HepG2 (cell line): Measurements from ENCODE around the gene TSEN54. TPM values are rescaled to one million over a fixed set of nuclear protein-coding genes. Genes with fewer than 3 reads are reported as not detected.

Experiments used
- ATAC-seq: fragments of 200-7000 bp; cut with Tn5 transposase; 3 replicates; pipeline ENCODE4 v1.9.1; 2020; ENCODE audit warnings: mild to moderate bottlenecking, moderate library complexity
- BruUV-seq: library from RNA; stranded (reverse); fragments of 400-500 nt; replicated peaks from 2 replicates; lab custom pipeline; 2021; lab: Mats Ljungman, UMichigan
- CTCF ChIA-PET: fragments of 300-600 bp; formaldehyde crosslinking; extraction: SDS; loops from one replicate; lab custom pipeline; 2021; ENCODE audit warnings: low total read pairs, inconsistent platforms, low intra/inter-chr PET ratio; lab: Yijun Ruan, JAX
- POLR2A ChIA-PET: fragments of 350-600 bp; sonication (Branson Sonifier 250); formaldehyde crosslinking; loops from one replicate; lab custom pipeline; 2020; ENCODE audit warnings: antibody characterized with exemption, inconsistent platforms; lab: Yijun Ruan, JAX
- DNase-seq: peaks from one replicate; pipeline ENCODE4 v3.0.0-alpha.2; 2015; ENCODE audit warnings: low spot score
- FAIRE-seq: peaks from 3 replicates; lab custom pipeline; 2011; peaks lifted over from hg19 to GRCh38; lab: Jason Lieb, UNC
- H2AFZ ChIP-seq: one replicate; pipeline ENCODE4 v1.6.1; 2011; ENCODE audit warnings: low read length, inconsistent platforms
- H3K27ac ChIP-seq: fragments of 300-600 bp; 3 replicates; pipeline ENCODE4 v1.8.0; 2011; ENCODE audit warnings: mixed run types, mild to moderate bottlenecking, mixed read lengths, low read length, inconsistent platforms; ENCODE audit not compliant: insufficient read depth; ENCODE audit errors: extremely low read length
- H3K27me3 ChIP-seq, 2 experiments: fragments of 200-600 bp in 1 of 2; 2 replicates in 1 of 2; 3 replicates in 1 of 2; pipeline versions ENCODE4 v1.6.0 to v1.8.0; 2011; ENCODE audit warnings: low read length in 2 of 2, mild to moderate bottlenecking in 2 of 2, moderate library complexity in 2 of 2, inconsistent platforms in 1 of 2; ENCODE audit not compliant: insufficient read depth in 2 of 2, control insufficient read depth in 1 of 2
- H3K36me3 ChIP-seq, 2 experiments: fragments of 200-600 bp in 1 of 2; replicated peaks in 1 of 2; 2 replicates in 1 of 2; 3 replicates in 1 of 2; pipeline versions ENCODE4 v1.5.1 to v1.8.0; 2011; ENCODE audit warnings: low read length in 2 of 2, inconsistent platforms in 1 of 2; ENCODE audit not compliant: insufficient read depth in 2 of 2, control insufficient read depth in 1 of 2
- H3K4me1 ChIP-seq: 2 replicates; pipeline ENCODE4 v1.5.1; 2012; ENCODE audit warnings: low read length, inconsistent platforms; ENCODE audit not compliant: insufficient read depth
- H3K4me2 ChIP-seq: 2 replicates; pipeline ENCODE4 v1.6.0; 2011; ENCODE audit warnings: low read depth, low read length, inconsistent platforms
- H3K4me3 ChIP-seq, 3 experiments: fragments of 200-600 bp in 1 of 3; sonication (generic), shearing (Covaris generic) in 1 of 3; replicated peaks in 1 of 3; 2 replicates each; pipeline ENCODE4 v1.5.1; 2011 to 2016; ENCODE audit warnings: low read length in 3 of 3, inconsistent platforms in 2 of 3, low read depth in 2 of 3, mild to moderate bottlenecking in 2 of 3, control low read depth in 1 of 3, mixed read lengths in 1 of 3; ENCODE audit not compliant: insufficient read depth in 1 of 3
- H3K79me2 ChIP-seq: one replicate; pipeline ENCODE4 v1.6.1; 2011; ENCODE audit warnings: low read length, inconsistent platforms; ENCODE audit not compliant: insufficient read depth
- H3K9ac ChIP-seq: 2 replicates; pipeline ENCODE4 v1.6.0; 2011; ENCODE audit warnings: mild to moderate bottlenecking, low read depth, low read length, inconsistent platforms; ENCODE audit not compliant: insufficient read depth
- H3K9me3 ChIP-seq: 2 replicates; pipeline ENCODE4 v1.5.1; 2012; ENCODE audit warnings: mild to moderate bottlenecking, low read length
- H4K20me1 ChIP-seq: 2 replicates; pipeline ENCODE4 v1.6.0; 2011; ENCODE audit warnings: inconsistent platforms, mild to moderate bottlenecking, low read length, moderate library complexity; ENCODE audit not compliant: insufficient read depth
- HMG20A ChIP-seq: IDR thresholded peaks from 2 replicates; pipeline ENCODE4 v1.6.1; 2016; ENCODE audit warnings: borderline replicate concordance
- ISL2 ChIP-seq: sonication (generic); formaldehyde crosslinking; IDR thresholded peaks from 2 replicates; pipeline ENCODE4 v1.5.0; 2020; ENCODE audit warnings: missing genetic modification reagents
- KDM4B ChIP-seq: sonication (generic); formaldehyde crosslinking; IDR thresholded peaks from 2 replicates; pipeline ENCODE4 v1.4.0; 2020; ENCODE audit warnings: missing genetic modification reagents
- MTA1 ChIP-seq: sonication (generic); formaldehyde crosslinking; IDR thresholded peaks from 2 replicates; pipeline ENCODE4 v1.4.0; 2020; ENCODE audit warnings: missing genetic modification reagents, mild to moderate bottlenecking, borderline replicate concordance
- ZBTB38 ChIP-seq: sonication (generic); formaldehyde crosslinking; IDR thresholded peaks from 2 replicates; pipeline ENCODE4 v1.5.1; 2020; ENCODE audit warnings: mild to moderate bottlenecking, missing genetic modification reagents
- ZFP36L1 ChIP-seq: sonication (generic); formaldehyde crosslinking; IDR thresholded peaks from 2 replicates; pipeline ENCODE4 v1.8.0; 2022; ENCODE audit warnings: mild to moderate bottlenecking, missing genetic modification reagents, moderate library complexity
- WGBS: methylation state at CpG from one replicate; pipeline ENCODE4 v1.1.6; 2017; ENCODE audit warnings: low lambda C conversion rate; 5-methylcytosine and 5-hydroxymethylcytosine counted together
- in situ Hi-C: cut with HindIII; loops from 2 replicates; pipeline ENCODE4 v1.10.0; 2017; ENCODE audit warnings: low pct_unique_long_range_greater_than_20kb; ENCODE audit not compliant: extremely low pct_ligation_motif_present
- intact Hi-C: fragments of 100-400 bp; cut with micrococcal nuclease; formaldehyde crosslinking; loops from one replicate; pipeline ENCODE4 v1.10.0; 2022; ENCODE audit not compliant: unreplicated experiment
- polyA plus RNA-seq, 8 experiments: library from polyadenylated mRNA; depleted of rRNA in 3 of 8; stranded (reverse) in 7 of 8; unstranded in 1 of 8; fragments of >200 nt; fragmentation: Illumina TruSeq in 4 of 8; extraction: Trizol in 4 of 8; gene quantifications; 2 replicates each; pipeline versions ENCODE4 v1.2.1 to v1.2.3, GENCODE V29; 2011 to 2016; ENCODE audit warnings: low read depth in 4 of 8, missing spikeins in 1 of 8, mixed read lengths in 1 of 8; ENCODE audit not compliant: insufficient read depth in 1 of 8
- total RNA-seq, 5 experiments: library from RNA; depleted of rRNA; stranded (reverse); fragments of >200 nt; fragmentation: Illumina TruSeq; extraction: Trizol; gene quantifications; 2 replicates each; pipeline ENCODE4 v1.2.3, GENCODE V29; 2016; ENCODE audit warnings: low read depth in 1 of 5
- TF ChIP-seq, protein P1 (sequence below): sonication (generic); formaldehyde crosslinking; IDR thresholded peaks from 2 replicates; pipeline ENCODE4 v1.4.0; 2020; ENCODE audit warnings: mild to moderate bottlenecking, missing genetic modification reagents
- TF ChIP-seq, protein P2 (sequence below): sonication (generic); formaldehyde crosslinking; IDR thresholded peaks from 2 replicates; pipeline ENCODE4 v1.4.0; 2020; ENCODE audit warnings: missing genetic modification reagents

The TSEN54 gene
- total and polyA plus RNA-seq, 2 of the 13 experiments (the other 11 are each of a cell fraction or from before 2014, with no cell fraction given) = 62.9 to 63.3 TPM

DNA sequence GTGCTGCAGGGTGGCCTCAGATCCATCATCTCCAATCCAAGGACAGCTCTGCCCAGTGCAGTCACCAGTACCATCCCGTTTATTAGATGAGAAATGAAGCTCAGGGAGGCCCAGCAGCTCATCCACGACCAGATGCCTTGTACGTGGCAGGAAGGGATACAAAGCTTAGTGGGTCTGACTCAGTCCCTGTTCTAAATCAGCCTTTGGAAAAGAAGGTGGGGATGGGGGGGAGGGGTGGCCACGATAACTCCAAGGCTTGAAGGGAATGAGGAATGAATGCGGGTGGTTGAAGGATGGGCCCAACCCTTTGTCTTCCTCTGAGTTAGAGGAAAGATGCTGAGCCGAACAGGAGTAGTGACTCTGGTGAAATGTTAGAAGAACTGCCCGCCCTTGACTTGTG, 34.9 kb downstream of the TSEN54 start:
- FAIRE-seq (no peak), ATAC-seq (no peak), DNase-seq (no peak)
- in situ Hi-C loops (no loop called here), intact Hi-C loops (no loop called here)
- POLR2A ChIA-PET = interaction anchor here (2.6 kb wide), 1 partner anchor 12 kb away, joined by 16 read pairs; no protein-coding TSS in a partner anchor
- H3K4me2 ChIP-seq = no peak overlapping the region
- no TSS peak for BruUV-seq
- peaks cover 3 to 5% of the 10 kb centered on the region in 2 experiments; a peak in 2 of 5 replicates for H3K36me3 ChIP-seq
- H2AFZ ChIP-seq = no peak overlapping the region
- H3K9ac ChIP-seq = no peak overlapping the region
- WGBS = 91% methylated on average over 7 of the region's 7 CpGs
- no peak overlapping the region for H3K4me3 ChIP-seq
- no peaks in the 10 kb centered on the region for H3K79me2 ChIP-seq
- no peaks in the 10 kb centered on the region for H4K20me1 ChIP-seq
- no peaks in the 10 kb centered on the region for H3K27me3 ChIP-seq
- H3K27ac ChIP-seq = no peak overlapping the region
- no peaks in the 10 kb centered on the region for H3K9me3 ChIP-seq
- CTCF ChIA-PET = no interaction called here
- peaks cover 72% of the 10 kb centered on the region for H3K4me1 ChIP-seq
- peak; percentile 32; the same call in 1 of the 2 replicates for TF ChIP-seq ZBTB38 (CRISPR knock-in tag)
- no peak for TF ChIP-seq ZFP36L1 (CRISPR knock-in tag)

DNA sequence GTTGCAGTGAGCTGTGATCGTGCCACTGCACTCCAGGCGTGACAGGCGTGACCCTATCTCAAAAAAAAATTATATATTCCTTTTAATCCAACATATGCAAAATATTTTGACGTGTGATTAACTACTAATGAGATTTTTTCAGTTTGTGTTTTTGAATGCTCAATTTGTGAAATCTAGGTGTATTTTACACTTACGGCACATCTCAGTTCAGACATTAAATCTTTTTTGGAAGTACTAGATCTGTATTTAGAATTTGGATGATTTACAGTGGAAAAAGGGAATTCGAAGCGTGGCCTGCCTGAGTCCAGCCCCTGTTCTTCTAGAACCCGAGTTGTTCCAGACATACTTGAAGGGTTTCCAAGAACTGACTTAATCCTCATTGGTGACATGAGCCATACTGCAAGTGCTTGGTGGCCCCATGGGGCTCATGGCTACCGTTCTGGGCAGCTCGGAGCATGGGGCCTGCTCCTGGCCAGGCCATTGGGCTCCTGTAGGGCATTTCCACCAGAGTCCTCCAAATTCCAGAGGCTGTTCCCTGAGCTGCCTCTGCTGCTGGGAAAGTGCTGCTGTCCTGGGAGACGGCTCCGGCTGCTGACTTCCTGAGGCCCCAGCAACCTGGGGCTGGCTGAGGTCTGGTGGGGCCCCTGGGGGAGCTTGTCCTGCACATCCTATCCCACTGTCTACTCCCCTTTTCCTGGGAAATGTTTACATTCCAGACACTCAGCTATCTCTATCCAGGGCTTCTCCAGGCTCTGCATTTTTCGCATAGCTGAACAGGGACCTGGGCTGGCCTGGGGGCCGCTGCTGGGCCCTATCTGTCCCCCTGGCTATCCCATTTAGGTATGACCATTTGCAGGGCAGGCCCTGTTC, 36.3 kb downstream of the TSEN54 start:
- Histone ChIP-seq H4K20me1 (no peaks in the 10 kb centered on the region), H3K9me3 (no peaks in the 10 kb centered on the region), H2AFZ (no peak overlapping the region), H3K27ac (peak overlapping the region; percentile 57), H3K36me3 (peaks cover 1 to 5% of the 10 kb centered on the region in 2 experiments; a peak in 2 of 5 replicates), H3K79me2 (no peaks in the 10 kb centered on the region), H3K9ac (peak overlapping the region; percentile 38), H3K4me3 (peak overlapping the region in 1 of 3 experiments; percentile 49; a peak in 1 of 6 replicates), H3K27me3 (no peaks in the 10 kb centered on the region), H3K4me2 (peak overlapping the region; percentile 60), H3K4me1 (peaks cover 86% of the 10 kb centered on the region)
- no TSS peak for BruUV-seq
- ChIA-PET POLR2A (interaction anchor here (1.1 to 2.6 kb wide), 15 partner anchors 11 to 227 kb away, joined by 3 to 20 read pairs (median 5); partner anchors contain the start of genes LLGL2 and TSEN54), CTCF (no interaction called here)
- intact Hi-C loops = loop anchor here (1.0 kb wide), 1 partner anchor 27 kb away; the partner anchor contains the start of gene LLGL2
- 55% methylated on average over 14 of the region's 14 CpGs for WGBS
- in situ Hi-C loops = no loop called here
- peak; percentile 58 for ATAC-seq
- DNase-seq = peak; percentile 94
- peak; percentile 96 for FAIRE-seq
- TF ChIP-seq KDM4B (CRISPR knock-in tag) = 0 out of 2 replicates have a peak, but pooled peaks have one; percentile 19
- TF ChIP-seq, protein P1, sequence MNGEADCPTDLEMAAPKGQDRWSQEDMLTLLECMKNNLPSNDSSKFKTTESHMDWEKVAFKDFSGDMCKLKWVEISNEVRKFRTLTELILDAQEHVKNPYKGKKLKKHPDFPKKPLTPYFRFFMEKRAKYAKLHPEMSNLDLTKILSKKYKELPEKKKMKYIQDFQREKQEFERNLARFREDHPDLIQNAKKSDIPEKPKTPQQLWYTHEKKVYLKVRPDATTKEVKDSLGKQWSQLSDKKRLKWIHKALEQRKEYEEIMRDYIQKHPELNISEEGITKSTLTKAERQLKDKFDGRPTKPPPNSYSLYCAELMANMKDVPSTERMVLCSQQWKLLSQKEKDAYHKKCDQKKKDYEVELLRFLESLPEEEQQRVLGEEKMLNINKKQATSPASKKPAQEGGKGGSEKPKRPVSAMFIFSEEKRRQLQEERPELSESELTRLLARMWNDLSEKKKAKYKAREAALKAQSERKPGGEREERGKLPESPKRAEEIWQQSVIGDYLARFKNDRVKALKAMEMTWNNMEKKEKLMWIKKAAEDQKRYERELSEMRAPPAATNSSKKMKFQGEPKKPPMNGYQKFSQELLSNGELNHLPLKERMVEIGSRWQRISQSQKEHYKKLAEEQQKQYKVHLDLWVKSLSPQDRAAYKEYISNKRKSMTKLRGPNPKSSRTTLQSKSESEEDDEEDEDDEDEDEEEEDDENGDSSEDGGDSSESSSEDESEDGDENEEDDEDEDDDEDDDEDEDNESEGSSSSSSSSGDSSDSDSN = peak; percentile 77
- peak; percentile 49; the same call in 1 of the 2 replicates for TF ChIP-seq MTA1
- TF ChIP-seq, protein P2, sequence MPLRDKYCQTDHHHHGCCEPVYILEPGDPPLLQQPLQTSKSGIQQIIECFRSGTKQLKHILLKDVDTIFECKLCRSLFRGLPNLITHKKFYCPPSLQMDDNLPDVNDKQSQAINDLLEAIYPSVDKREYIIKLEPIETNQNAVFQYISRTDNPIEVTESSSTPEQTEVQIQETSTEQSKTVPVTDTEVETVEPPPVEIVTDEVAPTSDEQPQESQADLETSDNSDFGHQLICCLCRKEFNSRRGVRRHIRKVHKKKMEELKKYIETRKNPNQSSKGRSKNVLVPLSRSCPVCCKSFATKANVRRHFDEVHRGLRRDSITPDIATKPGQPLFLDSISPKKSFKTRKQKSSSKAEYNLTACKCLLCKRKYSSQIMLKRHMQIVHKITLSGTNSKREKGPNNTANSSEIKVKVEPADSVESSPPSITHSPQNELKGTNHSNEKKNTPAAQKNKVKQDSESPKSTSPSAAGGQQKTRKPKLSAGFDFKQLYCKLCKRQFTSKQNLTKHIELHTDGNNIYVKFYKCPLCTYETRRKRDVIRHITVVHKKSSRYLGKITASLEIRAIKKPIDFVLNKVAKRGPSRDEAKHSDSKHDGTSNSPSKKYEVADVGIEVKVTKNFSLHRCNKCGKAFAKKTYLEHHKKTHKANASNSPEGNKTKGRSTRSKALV (CRISPR knock-in tag) = peak; percentile 58; the same call in 1 of the 2 replicates
- TF ChIP-seq ISL2 (CRISPR knock-in tag) = peak; percentile 82
- peak; percentile 32; the same call in 1 of the 2 replicates for TF ChIP-seq HMG20A
